Ovary (tissue), 9 donors: ENCODE data around the gene RPS3. TPM values are rescaled to one million over a fixed set of nuclear protein-coding genes. Genes with fewer than 3 reads are reported as not detected.

Source experiments
- DNase-seq, 5 donors: peaks; one replicate each; pipeline ENCODE4 v3.0.0-alpha.2; 2019 to 2020
- H3K27ac ChIP-seq, 2 donors: fragments of 200-600 bp; one replicate each; pipeline versions ENCODE4 v1.5.1 to v1.8.0; 2019 to 2022
- H3K27me3 ChIP-seq: fragments of 200-600 bp; one replicate; pipeline ENCODE4 v1.8.0; 2022
- H3K36me3 ChIP-seq: fragments of 200-600 bp; sonication (generic); one replicate; pipeline ENCODE4 v1.5.1; 2019
- H3K4me1 ChIP-seq: one replicate; pipeline ENCODE4 v1.8.1; 2013; ENCODE audit warnings: mild to moderate bottlenecking, moderate library complexity; ENCODE audit not compliant: insufficient read depth
- H3K4me3 ChIP-seq: fragments of 200-600 bp; sonication (generic); one replicate; pipeline ENCODE4 v1.5.1; 2017
- H3K9me3 ChIP-seq, 2 donors: fragments of 200-600 bp in 1 of 2; sonication (generic) in 1 of 2; one replicate each; pipeline versions ENCODE4 v1.5.1 to v1.8.1; 2013 to 2019; ENCODE audit warnings: mild to moderate bottlenecking in 1 of 2, moderate library complexity in 1 of 2
- EP300 ChIP-seq: sonication (generic); formaldehyde crosslinking; IDR thresholded peaks from one replicate; pipeline ENCODE4 v1.6.1; 2017; ENCODE audit warnings: antibody characterized with exemption
- POLR2A ChIP-seq: fragments of 450-650 bp; IDR thresholded peaks from one replicate; pipeline ENCODE4 v1.6.1; 2017; ENCODE audit warnings: antibody characterized with exemption, mild to moderate bottlenecking, moderate library complexity
- WGBS, 3 donors: extraction: QIAGEN DNeasy Blood & Tissue Kit in 1 of 3; methylation state at CpG; one replicate each; pipeline versions ENCODE4 v1.1.5 to v1.1.7; 2013 to 2017; 5-methylcytosine and 5-hydroxymethylcytosine counted together
- intact Hi-C, 4 donors: fragments of 100-400 bp; cut with DNase I; formaldehyde crosslinking; loops; one replicate each; pipeline versions ENCODE4 v1.11.0 to v1.15.1; 2022 to 2023
- polyA plus RNA-seq, 2 donors: library from polyadenylated mRNA; stranded (reverse); fragments of 200-250 nt in 1 of 2; fragments of 350-450 nt in 1 of 2; fragmentation: Illumina TruSeq in 1 of 2; extraction: RNeasy Lipid Tissue Mini Kit (QIAGEN cat#74804) in 1 of 2; gene quantifications; one replicate each; pipeline ENCODE4 v1.2.3, GENCODE V29; 2013 to 2014
- total RNA-seq, 7 donors: library from RNA; depleted of rRNA in 2 of 7; stranded (reverse); fragments of >200 nt in 2 of 7; fragmentation: NEBNext Ultra II Directional in 3 of 7; extraction: Animal tissue kit (Norgen Biotek cat#: 25700) in 3 of 7; gene quantifications; one replicate each; pipeline versions ENCODE4 v1.1.0 to v1.2.4, GENCODE V29; 2016 to 2023
- TF ChIP-seq, protein P1 (sequence below), 3 donors: fragments of 450-650 bp in 2 of 3; fragments of 200-600 bp in 1 of 3; IDR thresholded peaks; one replicate each; pipeline versions ENCODE4 v1.5.1 to v1.8.0; 2016 to 2022; ENCODE audit warnings: antibody characterized with exemption in 3 of 3, mild to moderate bottlenecking in 1 of 3
- donor health status: DM: no; HTN: no; CAD: no; lungs with moderate emphysema.
- donor health status: DM: no; HTN: no; CAD: no.
- donor health status: Bipolar disorder and iron deficiency.
- donor health status: DM: yes; HTN: yes; CAD: no.
- donor health status: DM: no; HTN: no; CAD: no.
- donor health status: DM: yes; HTN: yes; CAD: no.

Gene RPS3
- total and polyA plus RNA-seq, 9 donors, result 3,268 to 7,276 (median 5,342) TPM

DNA sequence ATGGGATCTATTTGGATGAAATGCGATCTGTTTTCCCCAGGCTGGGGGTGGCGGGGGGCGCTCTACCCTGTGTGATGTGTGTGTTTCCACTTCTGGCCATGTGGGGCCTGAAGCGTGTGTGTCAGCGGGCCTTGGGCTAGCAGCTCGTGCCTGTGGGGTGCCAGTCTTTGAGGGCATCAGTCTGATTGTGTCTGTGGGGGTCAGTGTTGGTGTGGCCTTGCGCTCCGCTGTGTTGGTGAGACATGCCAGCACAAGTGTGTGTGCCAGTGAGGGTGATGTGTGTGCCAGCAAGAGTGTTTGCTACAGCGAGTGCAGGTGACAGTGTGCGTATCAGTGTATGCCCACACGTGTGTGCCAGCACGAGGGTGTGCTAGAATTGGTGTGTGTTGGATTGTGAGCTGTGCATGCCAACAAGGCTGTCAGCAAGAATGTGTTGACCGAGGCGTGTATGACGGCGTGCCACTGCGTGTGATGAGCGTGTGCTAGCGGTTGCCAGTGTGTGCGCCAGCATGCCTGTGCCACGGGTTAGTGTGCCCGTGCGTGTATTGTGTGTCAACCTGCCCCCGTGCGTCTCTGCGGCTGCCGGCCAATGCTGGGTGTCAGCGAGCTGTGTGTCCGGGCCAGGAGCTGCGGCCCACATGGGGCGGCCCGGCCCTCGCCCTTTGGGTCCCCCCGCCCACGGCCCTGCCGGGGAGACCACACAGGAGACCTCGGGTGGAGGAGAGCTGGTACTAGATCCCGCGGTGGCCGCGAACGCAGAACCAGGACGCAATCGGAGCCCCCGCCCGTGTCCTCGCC is 48.4 kb upstream of the RPS3 start:
- Histone ChIP-seq H3K27me3 (no peaks in the 10 kb centered on the region), H3K27ac (peak overlapping the region; percentile 58 to 72), H3K4me1 (peaks cover 30% of the 10 kb centered on the region), H3K36me3 (no peaks in the 10 kb centered on the region), H3K4me3 (peak overlapping the region; percentile 86), H3K9me3 (no peaks in the 10 kb centered on the region)
- DNase-seq, result peak; percentile 40 to 71 (median 55)
- intact Hi-C loops, result no loop called here
- WGBS, 3 donors, result 6 to 10% (median 9%) methylated on average over 35 to 47 of the region's 47 CpGs
- no peak for TF ChIP-seq POLR2A
- TF ChIP-seq, protein P1, sequence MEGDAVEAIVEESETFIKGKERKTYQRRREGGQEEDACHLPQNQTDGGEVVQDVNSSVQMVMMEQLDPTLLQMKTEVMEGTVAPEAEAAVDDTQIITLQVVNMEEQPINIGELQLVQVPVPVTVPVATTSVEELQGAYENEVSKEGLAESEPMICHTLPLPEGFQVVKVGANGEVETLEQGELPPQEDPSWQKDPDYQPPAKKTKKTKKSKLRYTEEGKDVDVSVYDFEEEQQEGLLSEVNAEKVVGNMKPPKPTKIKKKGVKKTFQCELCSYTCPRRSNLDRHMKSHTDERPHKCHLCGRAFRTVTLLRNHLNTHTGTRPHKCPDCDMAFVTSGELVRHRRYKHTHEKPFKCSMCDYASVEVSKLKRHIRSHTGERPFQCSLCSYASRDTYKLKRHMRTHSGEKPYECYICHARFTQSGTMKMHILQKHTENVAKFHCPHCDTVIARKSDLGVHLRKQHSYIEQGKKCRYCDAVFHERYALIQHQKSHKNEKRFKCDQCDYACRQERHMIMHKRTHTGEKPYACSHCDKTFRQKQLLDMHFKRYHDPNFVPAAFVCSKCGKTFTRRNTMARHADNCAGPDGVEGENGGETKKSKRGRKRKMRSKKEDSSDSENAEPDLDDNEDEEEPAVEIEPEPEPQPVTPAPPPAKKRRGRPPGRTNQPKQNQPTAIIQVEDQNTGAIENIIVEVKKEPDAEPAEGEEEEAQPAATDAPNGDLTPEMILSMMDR (IDR thresholded peaks at IDR 0.05), result no peak
- no peak for TF ChIP-seq EP300

DNA sequence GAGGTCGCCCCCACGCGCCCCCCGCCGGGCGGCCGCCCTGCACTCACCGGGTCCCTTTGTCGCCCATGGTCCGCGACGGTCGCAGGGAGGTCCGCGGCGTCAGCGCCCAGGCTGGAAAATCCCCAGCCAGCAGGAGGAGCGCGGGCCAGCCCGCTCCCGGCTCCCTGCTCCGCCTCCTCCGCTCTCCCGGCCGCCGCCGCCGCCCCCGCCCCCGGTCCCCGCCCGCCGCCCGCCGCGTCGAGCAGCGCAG is 47.9 kb upstream of the RPS3 start, which contains the start of gene ARRB1:
ARRB1 (minus strand) TSS at position 121 of the 250 bp plus-strand sequence; CDS start at position 67, 54 bp downstream.
- Histone ChIP-seq H3K27me3 (no peaks in the 10 kb centered on the region), H3K4me1 (peaks cover 30% of the 10 kb centered on the region), H3K27ac (peak within 1 kb of the TSS; percentile 58 to 72), H3K9me3 (no peaks in the 10 kb centered on the region), H3K36me3 (no peaks in the 10 kb centered on the region), H3K4me3 (peak within 1 kb of the TSS; percentile 86)
- intact Hi-C loops, result no loop called here
- no peak for DNase-seq
- TF ChIP-seq EP300, result no peak
- TF ChIP-seq, protein P1 (IDR thresholded peaks at IDR 0.05), result no peak
- TF ChIP-seq POLR2A, result no peak
- WGBS, 3 donors, result 0 to 1% methylated on average over 5 to 36 of the region's 38 CpGs; no CpG with 5 or more reads in 1 of the 3 donors

DNA sequence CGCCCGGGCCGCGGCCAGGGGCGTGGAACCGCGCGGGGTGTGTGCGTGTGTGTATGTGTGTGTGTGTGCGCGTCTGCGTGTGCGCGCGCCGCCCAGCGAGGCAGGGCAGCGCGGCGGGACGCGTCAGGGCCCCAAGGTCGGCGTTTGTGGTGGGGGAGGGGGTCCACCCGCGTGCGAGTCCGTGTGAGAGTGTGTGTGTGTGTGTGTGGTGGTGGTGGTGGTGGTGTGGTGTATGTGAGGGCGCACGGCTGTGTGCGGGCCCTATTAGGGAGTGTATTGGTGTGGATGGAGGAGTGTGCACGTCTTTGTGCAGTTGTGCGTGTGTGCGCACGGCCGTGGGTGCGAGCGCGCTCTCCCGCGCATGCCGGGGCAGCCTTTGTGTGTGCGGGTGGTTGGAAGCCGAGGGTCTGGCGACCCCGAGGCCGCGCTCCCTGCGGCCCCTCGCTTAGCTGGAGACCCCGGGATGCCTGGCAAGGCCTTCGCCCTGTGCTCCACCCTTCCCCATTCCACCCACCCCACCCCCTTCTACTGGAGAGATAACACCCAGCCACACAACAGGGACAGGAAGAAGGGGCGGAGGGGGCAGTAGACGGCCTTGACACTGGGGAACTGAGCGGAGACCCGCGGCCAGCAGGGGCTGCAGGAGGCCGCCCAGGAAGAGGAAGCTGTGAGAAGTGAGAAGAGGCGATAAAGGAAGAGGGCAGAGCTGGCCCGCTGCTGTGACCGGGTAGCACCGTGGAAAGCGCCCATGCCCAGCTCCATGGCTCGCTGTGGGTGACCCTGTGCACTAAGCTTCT is 47.3 kb upstream of the RPS3 start:
- intact Hi-C loops, result no loop called here
- peaks cover 27% of the 10 kb centered on the region for H3K4me1 ChIP-seq
- no peak for TF ChIP-seq POLR2A
- no peak for TF ChIP-seq EP300
- TF ChIP-seq, protein P1 (IDR thresholded peaks at IDR 0.05), result no peak
- WGBS, 3 donors, result 1 to 2% (median 1%) methylated on average over 59 to 64 of the region's 64 CpGs
- no peaks in the 10 kb centered on the region for H3K36me3 ChIP-seq
- H3K4me3 ChIP-seq, result peak overlapping the region; percentile 86
- peak overlapping the region; percentile 58 to 72 for H3K27ac ChIP-seq
- peak; percentile 73 to 83 (median 79) for DNase-seq
- H3K9me3 ChIP-seq, result no peaks in the 10 kb centered on the region
- no peaks in the 10 kb centered on the region for H3K27me3 ChIP-seq

DNA sequence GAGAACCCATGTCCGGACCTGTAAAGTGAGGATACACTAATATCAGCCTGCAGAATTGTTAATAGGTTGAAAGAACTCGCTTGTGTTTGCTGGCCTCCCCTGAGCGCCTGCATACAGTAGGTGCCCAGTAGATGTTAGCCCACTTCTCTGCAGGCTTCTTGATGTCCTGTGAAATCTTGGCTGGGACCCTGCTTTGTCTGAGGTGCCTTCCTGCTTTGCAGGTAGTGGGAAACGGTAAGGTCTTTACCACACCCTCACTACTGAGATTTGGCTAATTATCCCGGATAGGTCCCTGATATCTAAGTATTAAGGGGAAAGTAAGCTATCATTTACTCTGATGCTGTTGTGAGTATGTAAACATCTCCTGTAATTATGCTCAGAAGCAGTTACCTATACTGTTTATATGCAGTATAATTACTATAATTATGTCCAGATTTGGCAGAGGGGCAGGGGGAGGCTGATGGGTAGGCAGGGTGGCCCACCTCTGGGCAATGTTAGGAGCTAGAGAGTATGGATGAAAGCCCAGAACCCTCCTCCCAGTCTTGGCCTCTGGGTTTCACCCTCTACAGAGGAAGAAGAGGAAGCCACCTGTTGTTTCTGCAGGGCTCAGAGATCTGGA is 46.6 kb upstream of the RPS3 start:
- DNase-seq, result no peak
- 34 to 37% (median 35%) methylated on average over 5 of the region's 5 CpGs for WGBS, 3 donors
- peak overlapping the region; percentile 86 for H3K4me3 ChIP-seq
- TF ChIP-seq, protein P1 (IDR thresholded peaks at IDR 0.05), result no peak
- TF ChIP-seq EP300, result no peak
- no peak for TF ChIP-seq POLR2A
- H3K9me3 ChIP-seq, result no peaks in the 10 kb centered on the region
- H3K27ac ChIP-seq, result no peak overlapping the region
- H3K36me3 ChIP-seq, result no peaks in the 10 kb centered on the region
- H3K4me1 ChIP-seq, result peaks cover 20% of the 10 kb centered on the region
- intact Hi-C loops, result no loop called here
- H3K27me3 ChIP-seq, result no peaks in the 10 kb centered on the region
